HG03139 (cell line): ENCODE measurements around the gene MOSMO.
"Not testable (repeated sequence)": the region's sequence is repeated elsewhere in the genome, so short reads cannot be mapped to it uniquely, and the experiment has no call there.

ENCODE experiments used
- ATAC-seq: cut with Tn5 transposase; IDR thresholded peaks from one replicate; pipeline ENCODE4 v1.9.1; 2021; ENCODE audit not compliant: unreplicated experiment

Gene MOSMO

GRCh38 chr16:22043882-22044281 is 36.0 kb downstream of the MOSMO start:
- ATAC-seq, result not testable (repeated sequence)

GRCh38 chr16:22045888-22046287 is 38.0 kb downstream of the MOSMO start:
- ATAC-seq, result not testable (repeated sequence)

- ATAC-seq, result no peak
These were observed 43.1 kb downstream of the MOSMO start for GRCh38 chr16:22050963-22051362.

- ATAC-seq, result no peak
These were observed 45.1 kb downstream of the MOSMO start for GRCh38 chr16:22052980-22053379.

- no peak for ATAC-seq
These were observed 46.0 kb downstream of the MOSMO start for GRCh38 chr16:22053921-22054341.

GRCh38 chr16:22054847-22055590 is 47.1 kb downstream of the MOSMO start:
- no peak for ATAC-seq

- no peak for ATAC-seq
These were observed 48.0 kb downstream of the MOSMO start for GRCh38 chr16:22055881-22056280.

- ATAC-seq, result no peak
These were observed 56.1 kb downstream of the MOSMO start for GRCh38 chr16:22063888-22064467.

GRCh38 chr16:22065252-22065651 is 57.3 kb downstream of the MOSMO start:
- ATAC-seq, result no peak

GRCh38 chr16:22070361-22071330 is 62.7 kb downstream of the MOSMO start:
- no peak for ATAC-seq

- ATAC-seq, result no peak
These were observed 63.5 kb downstream of the MOSMO start for GRCh38 chr16:22071331-22071910.

- no peak for ATAC-seq
These were observed 65.4 kb downstream of the MOSMO start for GRCh38 chr16:22073350-22073749.

- ATAC-seq, result no peak
These were observed 67.3 kb downstream of the MOSMO start for GRCh38 chr16:22075043-22075757.

- no peak for ATAC-seq
These were observed 67.9 kb downstream of the MOSMO start for GRCh38 chr16:22075776-22076175.

- ATAC-seq, result no peak
These were observed 69.9 kb downstream of the MOSMO start for GRCh38 chr16:22077700-22078313.

- ATAC-seq, result no peak
These were observed 70.7 kb downstream of the MOSMO start for GRCh38 chr16:22078656-22079055.

- ATAC-seq, result no peak
These were observed 73.1 kb downstream of the MOSMO start for GRCh38 chr16:22081050-22081449.

- no peak for ATAC-seq
These were observed 78.5 kb downstream of the MOSMO start for GRCh38 chr16:22086440-22086839.

- ATAC-seq, result no peak
These were observed 80.7 kb downstream of the MOSMO start for GRCh38 chr16:22088642-22089041.

GRCh38 chr16:22089910-22090309 is 82.0 kb downstream of the MOSMO start:
- no peak for ATAC-seq
